BJ (cell line): Measurements from ENCODE around the gene SLC12A5. TPM values are rescaled to one million over a fixed set of nuclear protein-coding genes. Genes with fewer than 3 reads are reported as not detected.

Experiments
- CTCF ChIA-PET: fragments of 350-600 bp; formaldehyde crosslinking; extraction: SDS; loops from one replicate; lab custom pipeline; 2021; ENCODE audit warnings: antibody characterized with exemption, inconsistent platforms; lab: Yijun Ruan, JAX
- POLR2A ChIA-PET: fragments of 300-600 bp; sonication (Branson Sonifier 250); formaldehyde crosslinking; extraction: SDS; loops from one replicate; lab custom pipeline; 2021; ENCODE audit warnings: antibody characterized with exemption; lab: Charles Lee
- DNase-seq: peaks from one replicate; pipeline ENCODE4 v3.0.0-alpha.2; 2011; ENCODE audit warnings: low read depth
- H3K27me3 ChIP-seq: 2 replicates; pipeline ENCODE4 v1.6.0; 2011; ENCODE audit warnings: low read length; ENCODE audit not compliant: control insufficient read depth, insufficient read depth
- H3K36me3 ChIP-seq: 2 replicates; pipeline ENCODE4 v1.5.1; 2011; ENCODE audit warnings: low read length; ENCODE audit not compliant: control insufficient read depth, insufficient read depth
- H3K4me3 ChIP-seq: 2 replicates; pipeline ENCODE4 v1.5.1; 2011; ENCODE audit warnings: low read depth, mild to moderate bottlenecking, control low read depth, low read length
- polyA plus RNA-seq: library from polyadenylated mRNA; depleted of rRNA; stranded (reverse); fragments of >200 nt; gene quantifications from 2 replicates; pipeline ENCODE4 v1.2.3, GENCODE V29; 2011
- TF ChIP-seq, protein P1 (sequence below): IDR thresholded peaks from 2 replicates; pipeline ENCODE4 v1.5.1; 2011; ENCODE audit warnings: low read depth, mild to moderate bottlenecking, control low read depth, inconsistent platforms, low read length, moderate library complexity; ENCODE audit not compliant: insufficient read depth

The SLC12A5 gene
- polyA plus RNA-seq, 1 experiment: 0.61 TPM

DNA sequence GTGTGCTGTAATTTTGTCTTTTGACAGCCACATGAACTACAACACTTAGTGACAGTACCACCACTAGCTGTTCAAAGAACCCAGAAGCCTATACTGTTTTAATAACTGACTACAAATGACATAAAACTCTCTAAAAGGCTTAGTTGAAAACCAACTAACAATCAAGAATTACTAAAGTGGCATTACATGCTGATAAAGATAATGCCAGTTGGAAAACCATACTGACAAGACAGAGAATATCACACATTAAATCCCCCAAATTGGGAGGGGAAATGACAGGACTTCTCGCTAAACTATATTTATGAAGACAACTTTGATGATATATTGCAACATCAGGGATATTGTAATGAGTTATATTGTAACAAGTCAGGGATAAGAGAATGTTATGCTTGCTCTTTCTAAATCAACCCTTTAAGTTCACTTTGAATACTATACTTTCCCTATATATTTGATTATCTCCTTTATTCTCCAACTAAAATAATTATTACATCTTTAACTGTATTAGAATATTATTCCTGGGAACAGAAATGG lies 54.6 kb downstream of the SLC12A5 start:
- POLR2A ChIA-PET: no interaction called here

DNA sequence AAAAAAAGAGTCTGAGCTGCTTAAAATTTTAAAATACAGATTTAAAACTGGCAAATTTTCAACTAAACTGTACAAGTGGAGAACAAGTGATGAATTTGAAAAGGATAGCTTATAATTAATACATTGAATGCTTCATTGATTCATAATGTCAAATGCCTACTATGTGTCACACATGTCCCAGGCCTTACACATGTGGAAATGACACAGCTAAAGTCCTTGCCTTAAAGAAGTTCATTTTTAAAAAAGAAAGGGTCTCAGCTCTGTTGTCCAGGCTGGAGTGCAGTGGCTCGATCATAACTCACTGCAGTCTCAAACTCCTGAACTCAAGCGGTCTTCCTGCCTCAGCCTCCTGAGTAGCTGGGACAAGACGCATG lies 55.8 kb downstream of the SLC12A5 start:
- no peak for DNase-seq
- no peaks in the 10 kb centered on the region for H3K27me3 ChIP-seq
- TF ChIP-seq, protein P1, sequence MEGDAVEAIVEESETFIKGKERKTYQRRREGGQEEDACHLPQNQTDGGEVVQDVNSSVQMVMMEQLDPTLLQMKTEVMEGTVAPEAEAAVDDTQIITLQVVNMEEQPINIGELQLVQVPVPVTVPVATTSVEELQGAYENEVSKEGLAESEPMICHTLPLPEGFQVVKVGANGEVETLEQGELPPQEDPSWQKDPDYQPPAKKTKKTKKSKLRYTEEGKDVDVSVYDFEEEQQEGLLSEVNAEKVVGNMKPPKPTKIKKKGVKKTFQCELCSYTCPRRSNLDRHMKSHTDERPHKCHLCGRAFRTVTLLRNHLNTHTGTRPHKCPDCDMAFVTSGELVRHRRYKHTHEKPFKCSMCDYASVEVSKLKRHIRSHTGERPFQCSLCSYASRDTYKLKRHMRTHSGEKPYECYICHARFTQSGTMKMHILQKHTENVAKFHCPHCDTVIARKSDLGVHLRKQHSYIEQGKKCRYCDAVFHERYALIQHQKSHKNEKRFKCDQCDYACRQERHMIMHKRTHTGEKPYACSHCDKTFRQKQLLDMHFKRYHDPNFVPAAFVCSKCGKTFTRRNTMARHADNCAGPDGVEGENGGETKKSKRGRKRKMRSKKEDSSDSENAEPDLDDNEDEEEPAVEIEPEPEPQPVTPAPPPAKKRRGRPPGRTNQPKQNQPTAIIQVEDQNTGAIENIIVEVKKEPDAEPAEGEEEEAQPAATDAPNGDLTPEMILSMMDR: no peak
- no peaks in the 10 kb centered on the region; the same call in 1 of the 2 replicates for H3K36me3 ChIP-seq
- ChIA-PET CTCF (interaction anchor here (1.2 to 1.4 kb wide), 2 partner anchors 62 to 71 kb away, joined by 5 to 9 read pairs; no protein-coding TSS in a partner anchor), POLR2A (no interaction called here)
- no peak overlapping the region for H3K4me3 ChIP-seq

More for the DNA sequence above, 54.6 kb downstream of the SLC12A5 start:
- no peaks in the 10 kb centered on the region for H3K27me3 ChIP-seq
- H3K4me3 ChIP-seq: no peak overlapping the region
- no peak for DNase-seq
- TF ChIP-seq, protein P1: no peak
- CTCF ChIA-PET: interaction anchor here (1.5 kb wide), 1 partner anchor 97 kb away, joined by 3 read pairs; no protein-coding TSS in a partner anchor
- peaks cover 5% of the 10 kb centered on the region for H3K36me3 ChIP-seq

DNA sequence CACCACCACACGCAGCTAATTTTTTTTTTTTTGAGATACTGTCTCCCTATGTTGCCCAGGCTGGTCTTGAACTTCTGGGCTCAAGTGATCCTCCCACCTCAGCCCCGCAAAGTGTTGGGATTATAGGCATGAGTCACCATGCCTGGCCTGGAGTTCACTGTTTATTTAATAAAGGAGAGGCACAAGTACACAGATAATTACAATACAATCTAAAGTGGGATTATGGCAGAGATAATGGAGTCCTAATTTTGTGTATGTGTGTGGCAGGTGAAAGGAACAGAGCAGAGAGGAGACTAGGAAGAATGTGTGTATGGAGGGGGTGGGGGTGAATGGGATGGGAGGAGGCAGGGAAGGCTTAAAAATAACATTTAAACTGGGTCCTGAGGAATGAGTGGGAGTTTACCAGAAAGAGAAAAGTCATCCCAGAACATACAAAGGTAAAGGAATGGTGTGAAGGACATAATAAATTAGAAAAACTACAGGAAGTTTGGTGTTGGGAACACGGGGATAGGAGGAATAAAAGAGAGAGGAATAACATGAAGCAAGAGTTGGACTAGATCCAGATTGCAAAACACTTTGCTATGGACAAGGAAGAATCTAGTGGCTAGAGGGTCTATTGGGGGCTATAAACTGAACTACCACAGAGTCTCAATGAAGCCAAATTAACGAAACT lies 56.3 kb downstream of the SLC12A5 start:
- POLR2A ChIA-PET: no interaction called here
- no peak for DNase-seq
- Histone ChIP-seq H3K36me3 (no peaks in the 10 kb centered on the region; the same call in 1 of the 2 replicates), H3K27me3 (no peaks in the 10 kb centered on the region), H3K4me3 (no peak overlapping the region)
- CTCF ChIA-PET: interaction anchor here (1.2 to 1.4 kb wide), 2 partner anchors 62 to 72 kb away, joined by 5 to 9 read pairs; no protein-coding TSS in a partner anchor
- TF ChIP-seq, protein P1: no peak

- H3K27me3 ChIP-seq: no peaks in the 10 kb centered on the region
- DNase-seq: no peak
- ChIA-PET CTCF (interaction anchor here (1.2 to 2.3 kb wide), 2 partner anchors 73 kb away, joined by 8 to 12 read pairs; no protein-coding TSS in a partner anchor), POLR2A (no interaction called here)
- no peak overlapping the region for H3K4me3 ChIP-seq
- H3K36me3 ChIP-seq: no peaks in the 10 kb centered on the region; the same call in 1 of the 2 replicates
- TF ChIP-seq, protein P1: peak; percentile 40; the same call in 1 of the 2 replicates
Measured at GRCh38 chr20:46087161-46087560, 58.1 kb downstream of the SLC12A5 start.

DNA sequence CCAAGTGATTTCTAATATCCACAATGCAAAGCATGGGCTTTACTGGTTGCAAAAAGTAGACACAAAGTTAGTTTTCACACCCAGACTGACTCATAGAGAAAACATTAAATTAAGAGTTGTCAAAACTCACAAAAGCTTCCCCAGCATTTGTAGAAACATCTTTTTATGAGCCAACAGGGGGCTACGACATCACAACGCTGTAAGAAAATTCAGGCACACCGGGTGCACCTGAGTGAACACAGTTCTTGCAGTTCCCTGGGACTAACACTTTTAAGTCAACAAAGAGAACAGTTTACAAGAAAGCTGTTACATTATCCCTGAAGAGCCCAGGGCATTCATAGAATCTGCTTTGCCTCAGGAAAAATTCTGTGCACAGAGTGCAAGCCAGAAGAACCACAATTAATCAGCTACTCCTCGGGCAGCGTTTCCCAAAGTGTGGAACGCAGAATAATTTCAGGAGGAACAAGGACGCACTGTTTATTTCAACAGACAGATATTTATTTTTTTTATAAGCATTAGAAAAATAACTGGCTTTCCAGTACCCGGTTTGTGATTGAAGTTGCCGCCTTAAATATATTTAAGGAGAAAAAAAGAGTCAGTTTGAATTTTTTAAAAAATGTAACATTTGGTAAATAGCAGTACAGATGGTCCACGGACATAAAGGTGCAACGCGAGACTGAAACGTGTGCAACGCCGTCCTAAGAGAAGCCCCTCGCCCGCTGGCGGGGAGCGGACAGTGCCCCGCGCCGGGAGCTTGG lies 59.6 kb downstream of the SLC12A5 start:
- H3K36me3 ChIP-seq: no peaks in the 10 kb centered on the region
- no peaks in the 10 kb centered on the region for H3K27me3 ChIP-seq
- peak overlapping the region; percentile 79 for H3K4me3 ChIP-seq
- ChIA-PET CTCF (interaction anchor here (1.0 to 2.3 kb wide), 6 partner anchors 10 to 107 kb away, joined by 4 to 12 read pairs (median 6); no protein-coding TSS in a partner anchor), POLR2A (no interaction called here)
- TF ChIP-seq, protein P1: no peak
- DNase-seq: no peak
